Osteocyte (in vitro differentiated cells): ENCODE results near the gene RANBP3. TPM values are rescaled to one million over a fixed set of nuclear protein-coding genes. Genes with fewer than 3 reads are reported as not detected.

Experiments
- DNase-seq: peaks from one replicate; pipeline ENCODE4 v3.0.0; 2021; ENCODE audit warnings: mixed read lengths; ENCODE audit not compliant: unreplicated experiment; ENCODE audit errors: extremely low spot score
- H3K27ac Mint-ChIP-seq: one replicate; pipeline ENCODE4 v1.8.0; 2021; ENCODE audit warnings: mild to moderate bottlenecking, mixed read lengths; ENCODE audit not compliant: unreplicated experiment
- H3K27me3 Mint-ChIP-seq: one replicate; pipeline ENCODE4 v1.8.0; 2021; ENCODE audit warnings: mixed read lengths; ENCODE audit not compliant: unreplicated experiment
- H3K36me3 Mint-ChIP-seq: one replicate; pipeline ENCODE4 v1.8.0; 2021; ENCODE audit warnings: mixed read lengths; ENCODE audit not compliant: unreplicated experiment
- H3K4me1 Mint-ChIP-seq: one replicate; pipeline ENCODE4 v1.8.0; 2021; ENCODE audit warnings: mixed read lengths; ENCODE audit not compliant: unreplicated experiment
- H3K4me3 Mint-ChIP-seq: one replicate; pipeline ENCODE4 v1.8.0; 2021; ENCODE audit warnings: mild to moderate bottlenecking, moderate library complexity, mixed read lengths; ENCODE audit not compliant: unreplicated experiment
- H3K9me3 Mint-ChIP-seq: one replicate; pipeline ENCODE4 v1.8.0; 2021; ENCODE audit warnings: mixed read lengths; ENCODE audit not compliant: unreplicated experiment
- total RNA-seq: library from RNA; stranded (reverse); gene quantifications from 2 replicates; pipeline ENCODE4 v1.2.1, GENCODE V29; 2021
- TF ChIP-seq, protein P1 (sequence below): fragments of 200-600 bp; sonication (generic); IDR thresholded peaks from 2 replicates; pipeline ENCODE4 v1.5.0; 2021; ENCODE audit warnings: antibody characterized with exemption, mild to moderate bottlenecking, moderate library complexity

RANBP3 gene
- total RNA-seq, 1 donor from 2014 or later = 74.9 TPM

DNA sequence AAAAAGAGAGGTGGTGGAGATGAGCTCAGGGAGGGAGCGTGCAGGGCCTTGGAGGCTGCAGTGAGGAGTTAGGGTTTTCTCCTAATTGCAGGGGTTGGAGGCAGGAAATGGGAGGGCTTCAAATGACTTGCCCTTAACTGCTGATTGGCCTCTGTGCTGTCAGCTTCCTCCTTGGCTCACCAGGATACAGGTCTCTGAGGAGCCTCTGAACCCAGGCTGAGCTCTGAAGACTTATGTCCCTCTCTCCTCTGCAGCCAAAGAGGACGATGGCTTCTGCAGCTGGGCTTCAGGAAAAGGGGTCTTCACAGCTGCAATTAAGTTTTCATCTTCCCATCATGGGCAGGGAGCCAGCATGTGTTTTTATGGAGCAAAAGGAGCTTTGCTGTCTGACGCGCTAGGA lies 6.7 kb upstream of the RANBP3 start:
- Mint-ChIP-seq H3K4me3 (no peak overlapping the region), H3K27me3 (no peaks in the 10 kb centered on the region), H3K36me3 (no peaks in the 10 kb centered on the region), H3K9me3 (no peaks in the 10 kb centered on the region), H3K27ac (no peak overlapping the region), H3K4me1 (peaks cover 23% of the 10 kb centered on the region)
- no peak for DNase-seq
- TF ChIP-seq, protein P1, sequence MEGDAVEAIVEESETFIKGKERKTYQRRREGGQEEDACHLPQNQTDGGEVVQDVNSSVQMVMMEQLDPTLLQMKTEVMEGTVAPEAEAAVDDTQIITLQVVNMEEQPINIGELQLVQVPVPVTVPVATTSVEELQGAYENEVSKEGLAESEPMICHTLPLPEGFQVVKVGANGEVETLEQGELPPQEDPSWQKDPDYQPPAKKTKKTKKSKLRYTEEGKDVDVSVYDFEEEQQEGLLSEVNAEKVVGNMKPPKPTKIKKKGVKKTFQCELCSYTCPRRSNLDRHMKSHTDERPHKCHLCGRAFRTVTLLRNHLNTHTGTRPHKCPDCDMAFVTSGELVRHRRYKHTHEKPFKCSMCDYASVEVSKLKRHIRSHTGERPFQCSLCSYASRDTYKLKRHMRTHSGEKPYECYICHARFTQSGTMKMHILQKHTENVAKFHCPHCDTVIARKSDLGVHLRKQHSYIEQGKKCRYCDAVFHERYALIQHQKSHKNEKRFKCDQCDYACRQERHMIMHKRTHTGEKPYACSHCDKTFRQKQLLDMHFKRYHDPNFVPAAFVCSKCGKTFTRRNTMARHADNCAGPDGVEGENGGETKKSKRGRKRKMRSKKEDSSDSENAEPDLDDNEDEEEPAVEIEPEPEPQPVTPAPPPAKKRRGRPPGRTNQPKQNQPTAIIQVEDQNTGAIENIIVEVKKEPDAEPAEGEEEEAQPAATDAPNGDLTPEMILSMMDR = no peak

DNA sequence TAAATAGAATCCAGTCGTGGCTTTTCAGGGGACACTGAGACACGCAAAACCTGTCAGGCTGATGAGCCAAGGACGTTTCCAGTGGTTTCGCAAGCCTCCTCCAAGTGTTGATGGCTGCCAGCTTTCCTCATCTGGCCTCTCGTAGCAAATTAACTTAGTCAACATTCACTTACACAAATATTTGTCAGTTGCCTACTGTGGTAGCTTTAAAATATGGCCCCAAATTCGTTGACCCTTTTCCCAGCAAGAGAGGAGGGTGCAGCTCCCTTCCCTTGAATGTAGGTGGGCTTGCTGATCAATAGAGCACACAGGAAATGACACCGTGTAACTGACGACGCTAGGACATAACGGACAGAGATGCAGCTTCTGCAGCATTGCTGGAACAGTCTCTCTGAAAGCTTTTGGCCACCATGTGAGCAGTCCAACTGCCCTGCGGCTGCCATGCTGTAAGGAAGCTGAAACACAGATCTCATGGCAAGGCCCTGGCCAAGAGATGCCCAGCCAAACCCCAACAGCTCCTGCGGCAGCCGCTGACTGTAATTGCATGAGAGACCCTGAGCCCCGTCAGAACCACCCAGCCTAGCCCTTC lies 5.5 kb upstream of the RANBP3 start:
- Mint-ChIP-seq H3K9me3 (no peaks in the 10 kb centered on the region), H3K36me3 (no peaks in the 10 kb centered on the region), H3K4me3 (no peak overlapping the region), H3K4me1 (peaks cover 26% of the 10 kb centered on the region), H3K27ac (no peak overlapping the region), H3K27me3 (no peaks in the 10 kb centered on the region)
- DNase-seq = no peak
- TF ChIP-seq, protein P1 = no peak

DNA sequence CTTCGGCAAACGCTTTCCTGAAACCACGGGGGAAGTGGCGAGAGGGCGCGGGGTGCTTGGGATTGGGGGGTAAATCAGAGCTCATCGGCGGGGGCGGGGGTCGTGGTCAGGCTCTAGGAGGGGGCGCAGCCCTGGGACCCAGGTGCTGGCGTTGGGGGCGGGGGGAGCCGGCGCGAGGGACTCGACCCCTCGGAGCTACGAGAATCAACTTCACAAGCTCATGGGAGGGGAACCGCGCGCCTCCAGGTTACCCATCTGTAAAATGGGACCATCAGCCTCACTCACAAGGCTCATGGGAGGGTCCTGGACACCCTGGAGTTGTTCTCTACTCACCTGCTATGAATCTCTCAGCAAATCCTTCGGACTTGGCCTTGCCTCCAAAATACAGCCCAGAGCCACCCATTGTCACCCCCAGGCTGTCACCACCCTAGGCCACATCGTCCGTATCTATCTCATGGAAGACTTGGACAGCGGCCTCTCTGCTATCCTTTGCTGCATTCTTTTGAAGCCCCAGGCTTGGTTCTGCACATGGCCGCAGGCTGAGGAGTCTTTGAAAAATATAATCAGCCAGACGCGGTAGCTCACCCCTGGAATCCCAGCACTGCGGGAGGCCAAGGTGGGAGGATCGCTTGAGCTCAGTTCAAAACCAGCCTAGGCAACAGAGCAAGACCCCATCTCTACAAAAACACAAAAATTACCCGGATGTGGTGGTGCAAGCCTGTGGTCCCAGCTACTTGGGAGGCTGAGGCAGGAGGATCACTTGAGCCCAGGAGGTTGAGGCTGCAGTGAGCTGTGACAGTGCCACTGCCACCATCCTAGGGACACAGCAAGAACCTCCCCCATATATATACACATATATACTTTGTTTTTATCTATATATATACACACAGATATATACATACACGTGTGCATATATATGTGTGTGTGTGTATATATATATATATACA lies 939 bp upstream of the RANBP3 start:
- H3K4me3 Mint-ChIP-seq = peak overlapping the region; percentile 92
- no peaks in the 10 kb centered on the region for H3K27me3 Mint-ChIP-seq
- DNase-seq = no peak
- H3K4me1 Mint-ChIP-seq = peaks cover 42% of the 10 kb centered on the region
- H3K36me3 Mint-ChIP-seq = peaks cover 8% of the 10 kb centered on the region
- TF ChIP-seq, protein P1 = no peak
- H3K27ac Mint-ChIP-seq = peak overlapping the region; percentile 96
- no peaks in the 10 kb centered on the region for H3K9me3 Mint-ChIP-seq

DNA sequence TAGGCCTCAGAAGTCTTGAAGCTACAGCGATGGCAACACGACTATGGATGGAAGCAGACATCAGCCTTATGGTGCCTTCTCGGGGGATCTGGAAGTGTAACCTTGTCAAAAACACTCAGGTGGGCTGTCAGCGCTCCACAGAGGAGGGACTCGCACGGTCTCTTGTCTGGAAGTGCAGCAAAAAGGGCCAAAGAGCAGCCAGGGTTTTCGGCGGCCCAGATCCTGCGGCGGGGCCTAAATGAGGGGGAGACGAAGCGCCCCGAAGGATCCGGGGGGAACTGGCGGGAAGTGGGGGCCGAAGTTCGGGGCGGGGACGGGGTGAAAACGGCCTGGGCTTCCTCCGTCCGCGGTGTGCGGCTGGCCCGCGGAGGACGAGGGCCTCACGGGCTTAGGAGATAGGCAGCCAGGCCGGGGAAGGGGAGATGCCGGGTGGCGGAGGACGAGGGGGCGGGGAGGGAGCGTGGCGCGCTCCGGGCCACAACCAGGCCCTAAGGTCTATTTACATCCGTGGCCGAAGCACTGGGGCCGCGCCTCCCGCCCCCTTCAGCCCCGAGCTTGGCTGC lies 637 bp downstream of the RANBP3 start:
- Mint-ChIP-seq H3K27me3 (no peaks in the 10 kb centered on the region), H3K9me3 (no peaks in the 10 kb centered on the region), H3K4me3 (peak overlapping the region; percentile 92), H3K36me3 (peaks cover 11% of the 10 kb centered on the region), H3K27ac (peak overlapping the region; percentile 86), H3K4me1 (peaks cover 42% of the 10 kb centered on the region)
- DNase-seq = no peak
- TF ChIP-seq, protein P1 = no peak

DNA sequence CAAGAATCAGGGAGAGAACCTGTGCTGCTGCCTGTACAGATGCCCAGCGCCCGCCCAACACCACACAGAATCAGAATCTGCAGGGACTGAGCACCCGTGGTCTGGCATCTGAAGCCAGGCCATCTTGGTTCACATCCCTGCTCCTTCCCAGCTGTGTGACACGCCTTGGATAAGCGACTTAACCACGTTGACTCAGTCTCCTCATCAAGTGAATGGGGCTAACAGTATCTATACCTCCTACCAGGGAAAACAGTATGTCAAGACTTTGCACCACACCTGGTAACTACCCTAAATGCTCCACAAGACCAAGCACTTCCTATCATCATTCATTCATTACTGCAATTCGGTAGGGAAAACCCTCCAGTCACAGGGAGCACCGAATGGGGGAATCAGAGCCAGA lies 1.2 kb downstream of the RANBP3 start:
- no peaks in the 10 kb centered on the region for H3K27me3 Mint-ChIP-seq
- no peak for DNase-seq
- no peaks in the 10 kb centered on the region for H3K9me3 Mint-ChIP-seq
- H3K36me3 Mint-ChIP-seq = peaks cover 11% of the 10 kb centered on the region
- peak overlapping the region; percentile 86 for H3K27ac Mint-ChIP-seq
- H3K4me3 Mint-ChIP-seq = peak overlapping the region; percentile 92
- peaks cover 42% of the 10 kb centered on the region for H3K4me1 Mint-ChIP-seq
- TF ChIP-seq, protein P1 = no peak
